ENCODE results near the gene PSG1. TPM values are rescaled to one million over a fixed set of nuclear protein-coding genes. Genes with fewer than 3 reads are reported as not detected.
"Not testable (repeated sequence)": the region's sequence is repeated elsewhere in the genome, so short reads cannot be mapped to it uniquely, and the experiment has no call there.

Gene PSG1
- total RNA-seq, result not detected in 2 replicates

DNA sequence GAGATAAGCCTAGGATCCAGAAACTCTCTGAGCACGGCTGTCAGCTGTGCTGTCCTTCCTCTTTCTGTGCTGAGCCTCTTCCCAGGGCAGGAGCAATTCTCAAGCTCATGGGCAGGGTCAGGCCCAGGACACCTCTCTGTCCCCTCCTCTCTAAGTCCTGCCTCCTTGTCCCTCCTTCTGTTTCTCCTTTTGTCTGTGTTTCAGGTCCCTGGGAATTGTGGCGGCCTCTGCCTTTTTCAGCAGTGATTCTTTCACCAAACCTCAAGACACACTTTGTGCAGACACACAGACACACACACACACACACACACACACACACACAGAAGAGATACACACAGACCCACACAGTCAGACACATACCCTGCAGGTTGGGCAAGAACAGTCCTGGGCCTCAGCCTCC is at the start of gene PSG1:
TSS of gene PSG1 (minus strand) at position 101 of the 400 bp plus-strand sequence. CDS start 132 bp downstream, outside the sequence.
- TF ChIP-seq, protein P1, sequence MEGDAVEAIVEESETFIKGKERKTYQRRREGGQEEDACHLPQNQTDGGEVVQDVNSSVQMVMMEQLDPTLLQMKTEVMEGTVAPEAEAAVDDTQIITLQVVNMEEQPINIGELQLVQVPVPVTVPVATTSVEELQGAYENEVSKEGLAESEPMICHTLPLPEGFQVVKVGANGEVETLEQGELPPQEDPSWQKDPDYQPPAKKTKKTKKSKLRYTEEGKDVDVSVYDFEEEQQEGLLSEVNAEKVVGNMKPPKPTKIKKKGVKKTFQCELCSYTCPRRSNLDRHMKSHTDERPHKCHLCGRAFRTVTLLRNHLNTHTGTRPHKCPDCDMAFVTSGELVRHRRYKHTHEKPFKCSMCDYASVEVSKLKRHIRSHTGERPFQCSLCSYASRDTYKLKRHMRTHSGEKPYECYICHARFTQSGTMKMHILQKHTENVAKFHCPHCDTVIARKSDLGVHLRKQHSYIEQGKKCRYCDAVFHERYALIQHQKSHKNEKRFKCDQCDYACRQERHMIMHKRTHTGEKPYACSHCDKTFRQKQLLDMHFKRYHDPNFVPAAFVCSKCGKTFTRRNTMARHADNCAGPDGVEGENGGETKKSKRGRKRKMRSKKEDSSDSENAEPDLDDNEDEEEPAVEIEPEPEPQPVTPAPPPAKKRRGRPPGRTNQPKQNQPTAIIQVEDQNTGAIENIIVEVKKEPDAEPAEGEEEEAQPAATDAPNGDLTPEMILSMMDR (IDR thresholded peaks at IDR 0.05; ENCODE audit: insufficient read depth, low read length, poor library complexity, severe bottlenecking), result no peak
- Histone ChIP-seq H3K36me3 (ENCODE audit: control insufficient read depth, insufficient read depth, low read length) (no peaks in the 10 kb centered on the region), H3K4me3 (ENCODE audit: low read depth, low read length) (no peak within 1 kb of the TSS), H3K27me3 (ENCODE audit: control insufficient read depth, insufficient read depth, low read length) (no peaks in the 10 kb centered on the region)
- no peak for DNase-seq (ENCODE audit: low read depth)

DNA sequence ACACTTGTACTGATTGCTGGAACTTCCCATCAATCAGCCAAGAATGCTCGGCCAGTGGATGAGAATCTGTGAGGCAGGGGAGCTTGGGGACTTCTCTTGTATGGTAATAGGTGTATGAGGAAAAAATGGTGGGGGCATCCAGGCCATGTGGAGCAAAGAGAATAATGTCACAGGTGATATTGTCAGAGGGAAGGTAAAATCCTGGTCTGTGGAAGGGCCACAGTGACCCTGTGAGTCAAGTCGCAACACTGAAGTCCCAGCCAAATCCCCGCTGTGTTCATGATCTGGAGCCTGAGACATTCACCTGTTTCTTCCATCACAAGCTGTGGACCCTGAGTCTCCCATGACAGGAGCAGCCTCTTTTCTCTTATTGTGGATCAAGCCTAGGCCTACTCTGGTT is 49.4 kb upstream of the PSG1 start:
- Histone ChIP-seq H3K27me3 (ENCODE audit: control insufficient read depth, insufficient read depth, low read length) (no peaks in the 10 kb centered on the region), H3K4me3 (ENCODE audit: low read depth, low read length) (no peak overlapping the region), H3K36me3 (ENCODE audit: control insufficient read depth, insufficient read depth, low read length) (no peaks in the 10 kb centered on the region)
- DNase-seq (ENCODE audit: low read depth), result no peak
- TF ChIP-seq, protein P1 (IDR thresholded peaks at IDR 0.05; ENCODE audit: insufficient read depth, low read length, poor library complexity, severe bottlenecking), result no peak

DNA sequence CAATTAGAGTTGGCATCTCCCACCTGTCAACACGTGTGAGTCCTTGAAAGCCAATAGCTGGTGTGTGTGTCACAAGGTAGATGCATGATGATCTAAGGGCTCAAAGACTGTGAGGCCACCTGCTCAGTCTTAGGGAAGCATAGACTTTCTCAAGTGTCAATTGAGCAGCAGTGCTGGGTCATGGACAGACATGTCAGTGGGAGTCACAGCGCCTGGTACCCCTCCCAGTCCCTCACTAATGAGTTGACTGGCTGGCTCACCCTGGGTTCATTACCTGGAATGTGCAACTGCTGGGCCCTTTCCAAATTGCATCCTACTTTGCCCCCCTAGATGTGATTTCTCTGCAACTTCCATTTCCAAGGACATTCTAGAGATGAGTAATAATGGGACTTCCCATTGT is 47.3 kb upstream of the PSG1 start:
- Histone ChIP-seq H3K27me3 (ENCODE audit: control insufficient read depth, insufficient read depth, low read length) (no peaks in the 10 kb centered on the region), H3K36me3 (ENCODE audit: control insufficient read depth, insufficient read depth, low read length) (no peaks in the 10 kb centered on the region), H3K4me3 (ENCODE audit: low read depth, low read length) (no peak overlapping the region)
- no peak for DNase-seq (ENCODE audit: low read depth)
- TF ChIP-seq, protein P1 (IDR thresholded peaks at IDR 0.05; ENCODE audit: insufficient read depth, low read length, poor library complexity, severe bottlenecking), result no peak

DNA sequence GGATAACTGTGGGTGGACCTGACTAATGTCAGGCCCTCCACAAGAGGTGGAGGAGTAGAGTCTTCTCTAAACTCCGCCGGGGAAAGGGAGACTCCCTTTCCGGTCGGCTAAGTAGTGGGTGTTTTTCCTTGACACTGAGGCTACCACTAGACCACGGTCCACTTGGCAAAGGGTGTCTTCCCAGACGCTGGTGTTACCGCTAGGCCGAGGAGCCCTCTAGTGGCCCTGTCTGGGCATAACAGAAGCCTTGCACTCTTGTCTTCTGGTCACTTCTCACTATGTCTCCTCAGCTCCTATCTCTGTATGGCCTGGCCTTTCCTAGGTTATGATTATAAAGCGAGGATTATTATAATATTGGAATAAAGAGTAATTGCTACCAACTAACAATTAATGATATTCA is 43.6 kb upstream of the PSG1 start:
- TF ChIP-seq, protein P1 (IDR thresholded peaks at IDR 0.05; ENCODE audit: insufficient read depth, low read length, poor library complexity, severe bottlenecking), result peak; percentile 56
- H3K27me3 ChIP-seq (ENCODE audit: control insufficient read depth, insufficient read depth, low read length); H3K4me3 ChIP-seq (ENCODE audit: low read depth, low read length); H3K36me3 ChIP-seq (ENCODE audit: control insufficient read depth, insufficient read depth, low read length); DNase-seq (ENCODE audit: low read depth): not testable (repeated sequence)

DNA sequence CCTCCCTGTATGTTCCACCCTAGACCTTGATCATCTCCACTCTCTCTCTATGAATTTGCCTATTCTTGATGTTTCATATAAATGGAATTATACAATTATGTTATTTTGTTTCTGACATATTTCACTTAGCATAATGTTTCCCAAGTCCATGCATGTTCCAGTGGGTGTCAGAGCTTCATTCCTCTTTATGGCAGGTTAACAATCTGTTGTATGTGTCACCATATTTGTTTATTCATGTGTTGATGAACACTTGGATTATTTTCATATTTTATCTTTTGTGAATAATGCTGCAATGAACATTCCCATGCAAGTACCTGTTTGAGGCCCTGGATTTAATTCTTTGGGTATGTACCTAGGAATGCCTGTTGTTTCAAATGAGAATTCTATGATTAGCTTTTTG is 41.5 kb upstream of the PSG1 start:
- H3K27me3 ChIP-seq (ENCODE audit: control insufficient read depth, insufficient read depth, low read length); H3K36me3 ChIP-seq (ENCODE audit: control insufficient read depth, insufficient read depth, low read length); DNase-seq (ENCODE audit: low read depth); H3K4me3 ChIP-seq (ENCODE audit: low read depth, low read length): not testable (repeated sequence)

DNA sequence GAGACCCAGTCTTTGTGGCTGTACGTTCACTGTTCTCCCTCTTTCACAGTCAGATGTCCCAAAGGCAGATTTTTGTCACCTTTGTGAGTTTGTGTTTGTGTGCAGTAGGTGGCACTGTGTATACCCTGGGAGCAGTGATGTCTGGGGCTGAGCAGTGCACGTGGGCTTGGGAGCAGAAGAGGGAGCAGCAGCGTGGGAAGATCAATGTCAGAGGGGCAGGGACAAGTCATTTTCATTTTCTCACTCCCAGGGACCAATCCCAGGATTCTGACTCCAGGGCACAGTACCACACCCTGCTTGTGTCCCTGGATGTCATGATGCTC is 40.2 kb upstream of the PSG1 start:
- no peak for DNase-seq (ENCODE audit: low read depth)
- Histone ChIP-seq H3K27me3 (ENCODE audit: control insufficient read depth, insufficient read depth, low read length) (no peaks in the 10 kb centered on the region), H3K36me3 (ENCODE audit: control insufficient read depth, insufficient read depth, low read length) (no peaks in the 10 kb centered on the region), H3K4me3 (ENCODE audit: low read depth, low read length) (no peak overlapping the region)
- TF ChIP-seq, protein P1 (IDR thresholded peaks at IDR 0.05; ENCODE audit: insufficient read depth, low read length, poor library complexity, severe bottlenecking), result no peak
